Measurements from ENCODE around the gene GALK2.

GRCh38 chr15:49339656-49340055 lies 169.6 kb downstream of the GALK2 start:
- TF ChIP-seq CTCF (IDR thresholded peaks at IDR 0.05) = no peak
- no peak for TF ChIP-seq POLR2AphosphoS5 (IDR thresholded peaks at IDR 0.05; ENCODE audit: insufficient read depth in 1 of 2, low read depth in 1 of 2)
